Mesodermal cell (in vitro differentiated cells): ENCODE data around the gene COA8.

Source experiments
- H3K27ac ChIP-seq: 2 replicates; pipeline ENCODE4 v1.7.0; 2013; ENCODE audit warnings: mild to moderate bottlenecking, low read depth, low read length, moderate library complexity; ENCODE audit not compliant: severe bottlenecking
- H3K36me3 ChIP-seq: 2 replicates; pipeline ENCODE4 v1.7.1; 2013; ENCODE audit warnings: mild to moderate bottlenecking, low read length, moderate library complexity; ENCODE audit not compliant: control insufficient read depth, insufficient read depth
- H3K4me1 ChIP-seq: one replicate; pipeline ENCODE4 v1.7.1; 2013; ENCODE audit warnings: mild to moderate bottlenecking, low read length; ENCODE audit not compliant: insufficient read depth, control insufficient read depth, poor library complexity, severe bottlenecking
- H3K4me3 ChIP-seq: 2 replicates; pipeline ENCODE4 v1.7.0; 2013; ENCODE audit warnings: low read length, control low read depth, mild to moderate bottlenecking; ENCODE audit not compliant: insufficient read depth, poor library complexity, severe bottlenecking; ENCODE audit errors: extremely low read depth
- H3K9me3 ChIP-seq: 2 replicates; pipeline ENCODE4 v1.7.1; 2013; ENCODE audit warnings: mild to moderate bottlenecking, low read length, moderate library complexity; ENCODE audit not compliant: control insufficient read depth
- WGBS, 2 experiments: methylation state at CpG; one replicate each; pipeline ENCODE4 v1.1.5; 2013; ENCODE audit warnings: missing lambda C conversion rate in 2 of 2; ENCODE audit not compliant: insufficient coverage in 2 of 2; 5-methylcytosine and 5-hydroxymethylcytosine counted together

Gene COA8

DNA sequence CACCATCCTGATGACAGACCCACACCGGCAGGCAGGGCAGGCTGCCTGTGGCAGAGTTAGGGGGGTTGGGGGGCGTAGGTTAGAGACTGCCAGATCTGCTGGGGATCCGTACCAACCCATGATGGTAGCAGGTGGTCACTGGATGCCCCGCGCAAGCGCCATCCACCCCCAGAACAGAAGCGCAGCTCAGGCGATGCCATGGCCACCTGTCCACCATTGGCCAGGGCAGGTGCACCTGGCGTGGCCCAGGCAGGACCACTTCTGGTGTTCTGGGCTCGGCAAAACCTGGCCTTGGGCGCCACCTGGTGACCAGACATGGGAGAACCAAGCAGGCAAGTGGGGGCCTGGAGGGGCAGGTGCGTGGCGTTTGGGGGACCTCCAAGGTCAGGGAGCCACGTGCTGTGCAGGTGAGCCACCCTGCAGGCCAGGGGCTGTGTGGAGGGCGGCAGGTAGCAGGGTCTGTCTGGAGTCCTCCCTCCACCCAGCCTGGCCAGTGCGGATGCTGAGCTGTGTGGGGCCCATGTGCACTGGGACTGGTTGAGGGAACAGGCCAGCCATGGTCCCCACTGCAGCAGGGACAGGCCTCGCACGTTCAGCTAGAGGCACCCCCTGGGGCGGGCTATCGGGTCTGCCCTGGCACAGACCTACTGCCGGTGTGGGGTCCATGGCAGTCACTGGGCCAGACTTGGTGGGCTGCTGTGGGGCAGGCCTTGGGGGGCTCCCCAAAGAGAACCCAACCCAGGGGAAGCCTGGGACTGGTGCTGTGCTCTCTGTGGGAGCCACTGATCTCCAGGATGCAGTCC is 15.9 kb upstream of the COA8 start:
- WGBS, 2 experiments = 27 to 32% methylated on average over 15 to 21 of the region's 21 CpGs
- Histone ChIP-seq H3K4me3 (no peak overlapping the region), H3K27ac (no peak overlapping the region), H3K4me1 (peaks cover 15% of the 10 kb centered on the region), H3K9me3 (no peaks in the 10 kb centered on the region), H3K36me3 (no peaks in the 10 kb centered on the region)

DNA sequence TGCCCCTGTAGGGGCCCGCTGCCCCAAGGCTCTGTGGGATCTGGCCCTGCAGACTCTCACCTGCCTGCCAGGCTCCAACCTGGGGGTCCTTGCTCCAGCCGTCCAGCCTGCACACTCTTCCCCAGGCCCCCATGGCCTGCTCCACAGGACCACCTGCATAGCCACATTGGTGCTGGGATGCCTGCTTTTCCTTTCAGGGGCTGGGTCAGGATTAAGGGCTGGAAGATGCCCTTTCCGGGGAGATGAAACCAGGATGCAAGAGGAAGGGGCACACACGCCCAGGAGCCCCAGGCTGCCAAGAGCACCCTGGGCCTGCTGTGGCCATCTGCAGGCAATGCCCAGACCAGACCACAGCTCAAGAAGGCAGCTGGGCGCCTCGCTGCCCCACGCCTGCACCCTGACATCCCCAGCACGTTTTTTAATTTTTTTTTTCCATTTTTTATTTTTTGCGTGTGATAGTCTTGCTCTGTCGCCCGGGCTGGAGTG is 15.3 kb upstream of the COA8 start:
- H3K4me1 ChIP-seq = peaks cover 15% of the 10 kb centered on the region
- H3K27ac ChIP-seq = no peak overlapping the region
- H3K4me3 ChIP-seq = no peak overlapping the region
- WGBS, 2 experiments = 93 to 95% methylated on average over 10 of the region's 11 CpGs
- H3K36me3 ChIP-seq = no peaks in the 10 kb centered on the region
- H3K9me3 ChIP-seq = no peaks in the 10 kb centered on the region

GRCh38 chr14:103547941-103548462 is 14.8 kb upstream of the COA8 start:
- H3K9me3 ChIP-seq = no peaks in the 10 kb centered on the region
- no peaks in the 10 kb centered on the region for H3K36me3 ChIP-seq
- peaks cover 13% of the 10 kb centered on the region for H3K4me1 ChIP-seq
- H3K4me3 ChIP-seq = no peak overlapping the region
- H3K27ac ChIP-seq = no peak overlapping the region
- WGBS, 2 experiments = 89 to 92% methylated on average over 14 to 17 of the region's 18 CpGs

DNA sequence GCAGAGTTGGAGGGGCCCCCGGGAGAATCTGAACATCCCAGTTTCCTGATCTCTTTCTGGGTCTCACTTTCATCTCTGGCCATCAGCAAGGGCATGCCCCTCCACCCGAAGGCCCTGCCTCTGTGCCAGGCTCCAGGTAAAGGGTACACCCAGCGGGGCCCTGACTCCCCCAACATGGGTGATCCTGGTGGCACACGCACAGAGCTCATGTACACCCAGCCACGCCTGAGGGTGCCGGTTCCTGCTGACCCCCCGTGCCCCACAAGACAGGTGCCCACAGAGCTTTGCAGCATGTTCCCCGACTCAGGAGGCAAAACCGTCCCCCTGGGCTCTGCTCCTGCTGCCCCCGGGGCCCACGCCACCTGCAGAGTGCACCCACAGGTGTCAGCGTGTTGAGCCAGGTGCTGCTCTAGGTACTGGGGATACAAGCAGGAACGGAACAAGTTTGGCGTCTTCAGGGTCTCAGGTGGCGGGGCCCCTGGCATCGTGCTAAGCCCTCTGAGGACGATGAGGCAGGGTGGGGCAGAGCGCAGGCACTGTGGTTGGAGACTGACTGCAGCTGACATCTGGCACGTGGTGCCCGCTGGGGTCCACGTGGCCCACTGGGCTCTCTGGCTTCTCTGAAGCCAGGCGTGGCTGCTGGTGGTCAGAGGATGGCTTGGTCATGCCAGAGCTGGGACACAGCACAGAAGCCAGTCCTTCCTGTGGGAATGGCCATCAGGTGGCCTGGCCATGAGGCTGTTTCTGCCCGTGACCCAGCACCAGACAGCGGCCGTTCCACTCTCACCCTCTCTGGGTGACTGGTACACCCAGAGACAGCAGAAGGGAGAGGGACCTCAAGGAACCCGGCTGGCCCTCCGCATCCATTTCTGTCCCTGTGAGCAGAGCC is 14.1 kb upstream of the COA8 start:
- no peak overlapping the region for H3K4me3 ChIP-seq
- 93 to 94% methylated on average over 27 of the region's 27 CpGs for WGBS, 2 experiments
- peaks cover 4% of the 10 kb centered on the region for H3K36me3 ChIP-seq
- peaks cover 10% of the 10 kb centered on the region for H3K4me1 ChIP-seq
- H3K27ac ChIP-seq = no peak overlapping the region
- H3K9me3 ChIP-seq = no peaks in the 10 kb centered on the region

DNA sequence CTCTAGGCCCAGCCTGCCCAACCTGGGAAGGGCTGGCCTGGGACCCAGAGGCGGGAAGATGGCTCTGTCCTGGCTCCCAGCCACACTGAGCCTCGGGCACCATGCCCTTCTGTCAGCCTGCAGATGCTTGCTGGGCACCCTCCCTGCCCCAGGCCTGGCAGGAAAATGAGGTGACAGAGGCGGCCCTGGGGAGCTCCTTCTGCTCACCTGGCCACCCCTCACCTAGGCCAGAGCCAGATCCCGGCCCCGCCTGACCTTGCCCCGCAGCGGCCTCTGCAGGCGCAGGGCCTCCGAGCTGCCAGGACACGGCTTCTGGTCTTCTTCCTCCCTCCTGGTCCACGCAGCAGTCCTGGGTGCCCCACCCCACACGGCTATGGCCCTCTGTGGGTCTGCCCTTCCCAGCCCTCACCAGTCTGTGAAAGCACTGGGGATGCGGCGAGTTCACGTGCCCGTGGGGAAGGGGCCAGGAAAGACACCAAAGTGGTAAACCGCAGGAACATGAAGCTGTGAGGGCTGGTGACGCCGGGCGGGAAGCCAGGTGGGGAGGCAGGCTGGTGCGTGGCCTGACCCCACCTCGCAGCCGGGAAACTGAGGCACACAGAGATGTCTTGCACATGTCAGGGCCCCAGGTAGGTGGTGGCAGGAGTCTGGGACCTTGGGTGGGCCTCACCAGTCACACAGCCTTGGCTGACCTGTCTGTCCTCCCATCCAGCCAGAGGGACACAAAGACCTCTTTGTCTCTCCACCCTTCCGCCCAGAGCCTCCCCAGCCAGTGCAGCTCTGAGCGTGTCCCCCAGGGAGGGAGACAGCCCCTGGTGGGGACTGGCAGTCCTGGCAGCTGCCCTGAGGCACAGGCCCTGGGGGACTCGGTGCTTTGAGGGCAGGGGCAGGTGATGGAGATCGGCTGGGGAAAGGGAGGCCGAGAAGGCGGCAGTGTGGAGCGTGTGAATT is 13.1 kb upstream of the COA8 start:
- Histone ChIP-seq H3K4me3 (no peak overlapping the region), H3K27ac (no peak overlapping the region), H3K36me3 (peaks cover 4% of the 10 kb centered on the region), H3K4me1 (peaks cover 10% of the 10 kb centered on the region), H3K9me3 (no peaks in the 10 kb centered on the region)
- 87 to 93% methylated on average over 21 to 28 of the region's 30 CpGs for WGBS, 2 experiments

GRCh38 chr14:103550451-103551337 is 12.1 kb upstream of the COA8 start:
- peaks cover 12% of the 10 kb centered on the region for H3K36me3 ChIP-seq
- no peaks in the 10 kb centered on the region for H3K9me3 ChIP-seq
- no peak overlapping the region for H3K27ac ChIP-seq
- H3K4me3 ChIP-seq = no peak overlapping the region
- 90 to 95% methylated on average over 17 to 22 of the region's 22 CpGs for WGBS, 2 experiments
- H3K4me1 ChIP-seq = peaks cover 10% of the 10 kb centered on the region

- no peak overlapping the region for H3K27ac ChIP-seq
- H3K4me1 ChIP-seq = peaks cover 10% of the 10 kb centered on the region
- H3K36me3 ChIP-seq = peaks cover 14% of the 10 kb centered on the region
- WGBS, 2 experiments = 92 to 94% methylated on average over 16 to 17 of the region's 17 CpGs
- no peaks in the 10 kb centered on the region for H3K9me3 ChIP-seq
- no peak overlapping the region for H3K4me3 ChIP-seq
Measured at GRCh38 chr14:103551338-103551762, 11.4 kb upstream of the COA8 start.

DNA sequence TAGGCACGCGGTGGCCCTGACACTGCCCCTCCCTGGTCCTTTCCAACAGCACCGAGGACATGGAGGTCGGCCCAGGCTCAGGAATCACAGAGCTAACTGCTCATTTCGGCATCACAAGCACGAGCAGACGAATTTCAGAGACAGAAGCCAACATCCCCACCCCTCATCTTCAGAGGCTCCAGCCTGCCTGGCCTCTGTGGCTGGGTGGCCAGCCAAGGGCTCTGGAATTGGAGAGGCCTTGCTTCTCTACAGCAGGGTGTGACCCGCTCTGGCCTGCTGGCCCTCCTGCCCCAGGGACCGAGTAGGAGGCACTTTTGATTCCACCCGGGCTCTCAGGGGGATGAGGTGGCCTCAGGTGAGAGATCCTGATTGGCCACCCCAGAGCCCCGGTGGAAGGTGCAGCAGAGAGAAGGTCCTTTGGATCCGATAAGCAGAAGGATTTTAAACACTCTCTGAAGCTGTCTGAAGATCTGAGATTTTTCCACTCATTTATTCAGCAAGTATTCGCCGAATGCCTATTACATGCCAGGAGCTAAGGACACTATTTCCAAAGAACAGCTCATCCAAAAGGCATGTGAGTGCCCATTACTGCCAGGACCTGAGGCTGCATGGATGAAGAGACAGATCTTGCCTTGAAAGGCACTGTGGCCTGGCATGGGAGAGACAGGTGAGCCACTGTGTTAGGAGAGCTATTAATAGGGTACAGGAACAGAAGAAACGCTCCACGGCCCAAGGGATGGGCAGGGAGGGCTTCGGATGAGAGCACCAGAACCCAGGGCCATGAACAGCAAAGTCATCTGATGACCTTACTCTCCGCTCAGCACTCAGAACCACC is 10.5 kb upstream of the COA8 start:
- H3K9me3 ChIP-seq = no peaks in the 10 kb centered on the region
- peaks cover 10% of the 10 kb centered on the region for H3K4me1 ChIP-seq
- peaks cover 20% of the 10 kb centered on the region for H3K36me3 ChIP-seq
- no peak overlapping the region for H3K27ac ChIP-seq
- 90 to 95% methylated on average over 12 to 15 of the region's 18 CpGs for WGBS, 2 experiments
- no peak overlapping the region for H3K4me3 ChIP-seq

GRCh38 chr14:103552846-103553210 is 9.9 kb upstream of the COA8 start:
- H3K36me3 ChIP-seq = peaks cover 24% of the 10 kb centered on the region
- no peaks in the 10 kb centered on the region for H3K9me3 ChIP-seq
- 97 to 98% methylated on average over 8 to 11 of the region's 11 CpGs for WGBS, 2 experiments
- H3K4me1 ChIP-seq = peaks cover 10% of the 10 kb centered on the region
- no peak overlapping the region for H3K27ac ChIP-seq
- H3K4me3 ChIP-seq = no peak overlapping the region
